Sigmoid colon (tissue), 3 donors: ENCODE data around the gene MAGI2.

Source experiments
- POLR2A ChIP-seq, 2 donors: fragments of 450-650 bp; IDR thresholded peaks; one replicate each; pipeline ENCODE4 v1.6.1; 2016; ENCODE audit warnings: antibody characterized with exemption in 2 of 2, mild to moderate bottlenecking in 2 of 2, moderate library complexity in 2 of 2
- TF ChIP-seq, protein P1 (sequence below), 4 experiments: fragments of 450-650 bp in 3 of 4; fragments of 200-600 bp in 1 of 4; IDR thresholded peaks; one replicate each; pipeline ENCODE4 v1.5.1; 2016 to 2019; ENCODE audit warnings: antibody characterized with exemption in 4 of 4, mild to moderate bottlenecking in 3 of 4, moderate library complexity in 2 of 4

GRCh38 chr7:78567836-78568235 lies 885.6 kb downstream of the MAGI2 start:
- TF ChIP-seq, protein P1, sequence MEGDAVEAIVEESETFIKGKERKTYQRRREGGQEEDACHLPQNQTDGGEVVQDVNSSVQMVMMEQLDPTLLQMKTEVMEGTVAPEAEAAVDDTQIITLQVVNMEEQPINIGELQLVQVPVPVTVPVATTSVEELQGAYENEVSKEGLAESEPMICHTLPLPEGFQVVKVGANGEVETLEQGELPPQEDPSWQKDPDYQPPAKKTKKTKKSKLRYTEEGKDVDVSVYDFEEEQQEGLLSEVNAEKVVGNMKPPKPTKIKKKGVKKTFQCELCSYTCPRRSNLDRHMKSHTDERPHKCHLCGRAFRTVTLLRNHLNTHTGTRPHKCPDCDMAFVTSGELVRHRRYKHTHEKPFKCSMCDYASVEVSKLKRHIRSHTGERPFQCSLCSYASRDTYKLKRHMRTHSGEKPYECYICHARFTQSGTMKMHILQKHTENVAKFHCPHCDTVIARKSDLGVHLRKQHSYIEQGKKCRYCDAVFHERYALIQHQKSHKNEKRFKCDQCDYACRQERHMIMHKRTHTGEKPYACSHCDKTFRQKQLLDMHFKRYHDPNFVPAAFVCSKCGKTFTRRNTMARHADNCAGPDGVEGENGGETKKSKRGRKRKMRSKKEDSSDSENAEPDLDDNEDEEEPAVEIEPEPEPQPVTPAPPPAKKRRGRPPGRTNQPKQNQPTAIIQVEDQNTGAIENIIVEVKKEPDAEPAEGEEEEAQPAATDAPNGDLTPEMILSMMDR (IDR thresholded peaks at IDR 0.05): no peak
- TF ChIP-seq POLR2A (IDR thresholded peaks at IDR 0.05): no peak
